ENCODE results near the gene TUBG1. TPM values are rescaled to one million over a fixed set of nuclear protein-coding genes. Genes with fewer than 3 reads are reported as not detected.

Gene TUBG1
- total and polyA plus RNA-seq, 2 of the 8 experiments (the other 6 are each of a cell fraction or from before 2014, with no cell fraction given), result 109 to 208 TPM

DNA sequence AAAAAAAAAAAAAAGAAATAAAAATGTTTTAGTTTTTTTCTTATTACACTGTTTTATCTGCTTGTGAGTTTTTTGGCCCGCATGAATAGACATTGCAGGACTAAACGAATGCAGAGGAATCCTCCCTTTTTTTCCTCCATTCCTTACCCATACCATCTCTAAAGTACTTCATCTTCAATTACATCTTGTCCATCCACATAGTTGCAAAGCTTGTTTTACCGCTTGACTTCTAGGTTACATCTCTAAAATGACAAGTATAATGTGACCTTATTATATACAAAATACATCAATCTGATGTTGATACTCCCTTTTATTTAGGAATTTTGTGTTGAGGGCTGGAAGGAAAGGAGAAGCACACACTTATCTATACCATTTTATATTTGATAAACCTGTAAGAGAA lies 13.1 kb upstream of the TUBG1 start:
- no peak overlapping the region for H2AK5ac ChIP-seq (ENCODE audit: low read depth, low read length)
- H4K5ac ChIP-seq (ENCODE audit: insufficient read length, low read depth, low read length), result no peak overlapping the region
- H3K56ac ChIP-seq (replicated peaks; ENCODE audit: insufficient read length, low read depth, low read length), result no peak overlapping the region
- H2BK120ac ChIP-seq (replicated peaks; ENCODE audit: low read depth, low read length), result no peak overlapping the region
- ChIA-PET CTCF (ENCODE audit: partially characterized antibody) (interaction anchor here (0.6 to 3.0 kb wide), 7 partner anchors 12 to 211 kb away, joined by 3 to 13 read pairs (median 3); partner anchors contain the start of genes PSMC3IP and RETREG3), POLR2A (ENCODE audit: partially characterized antibody) (interaction anchor here (1.0 to 1.8 kb wide), 3 partner anchors 10 to 167 kb away, joined by 3 to 5 read pairs (median 4); partner anchors contain the start of gene PSMC3IP)
- FAIRE-seq (no peak), DNase-seq (ENCODE audit: low read depth in 1 of 2, low spot score in 2 of 2) (no peak)
- H2BK5ac ChIP-seq (ENCODE audit: low read depth, low read length), result no peak overlapping the region
- peaks cover 0 to 5% (median under 1%) of the 10 kb centered on the region in 4 experiments; a peak in 1 of 8 replicates for H3K36me3 ChIP-seq (ENCODE audit: control insufficient read depth in 2 of 4, insufficient read depth in 4 of 4, low read length in 3 of 4)
- no peak overlapping the region for H4K91ac ChIP-seq (replicated peaks; ENCODE audit: insufficient read length, low read length)
- peaks cover 2% of the 10 kb centered on the region; the same call in 1 of the 2 replicates for H3K79me1 ChIP-seq (ENCODE audit: low read depth, low read length)
- H3K23me2 ChIP-seq (ENCODE audit: low read depth, low read length), result no peaks in the 10 kb centered on the region
- no peak overlapping the region for H2BK20ac ChIP-seq (ENCODE audit: low read length)
- no peaks in the 10 kb centered on the region for H3K9me3 ChIP-seq (ENCODE audit: insufficient read depth in 2 of 2, low read depth in 1 of 2, low read length in 1 of 2)
- no peak overlapping the region for H3K4ac ChIP-seq (replicated peaks; ENCODE audit: insufficient read length, low read depth, low read length)
- H3K18ac ChIP-seq (ENCODE audit: extremely low read depth, low read length), result no peak overlapping the region
- H4K20me1 ChIP-seq (replicated peaks in 1 of 2; ENCODE audit: control insufficient read depth in 1 of 2, insufficient read depth in 2 of 2, low read length in 2 of 2), result peaks cover 0 to 1% of the 10 kb centered on the region in 2 experiments
- no peak overlapping the region for H2BK12ac ChIP-seq (ENCODE audit: low read depth, low read length)
- no peaks in the 10 kb centered on the region for H3K4me1 ChIP-seq (replicated peaks in 1 of 4; ENCODE audit: control insufficient read depth in 3 of 4, insufficient read depth in 4 of 4, low read length in 3 of 4)
- no peak overlapping the region for H3K14ac ChIP-seq (ENCODE audit: insufficient read length)
- H3K27me3 ChIP-seq (replicated peaks in 1 of 4; ENCODE audit: control insufficient read depth in 3 of 4, extremely low read depth in 1 of 4, insufficient read depth in 3 of 4, low read length in 3 of 4), result no peaks in the 10 kb centered on the region
- no peak overlapping the region for H3K4me3 ChIP-seq (ENCODE audit: extremely low read depth in 1 of 4, insufficient read depth in 2 of 4, low read depth in 3 of 4, low read length in 4 of 4)
- H3K23ac ChIP-seq (ENCODE audit: insufficient read length), result no peak overlapping the region
- WGBS, 2 experiments (ENCODE audit: extremely low coverage in 1 of 2, insufficient coverage in 1 of 2, insufficient read length in 1 of 2, insufficient replicate concordance in 2 of 2, low coverage in 1 of 2, low lambda C conversion rate in 2 of 2, missing lambda C conversion rate in 1 of 2), result 94% methylated on average over 3 of the region's 3 CpGs; no CpG with 5 or more reads in 1 of the 2 experiments
- H2AFZ ChIP-seq (ENCODE audit: low read length), result no peak overlapping the region
- no peak overlapping the region for H4K8ac ChIP-seq (ENCODE audit: extremely low read depth, insufficient read depth, low read length)
- no peak overlapping the region for H3K9ac ChIP-seq (replicated peaks in 1 of 4; ENCODE audit: extremely low read depth in 1 of 4, low read depth in 3 of 4, low read length in 3 of 4)
- H3K79me2 ChIP-seq (ENCODE audit: control insufficient read depth in 1 of 2, insufficient read depth in 2 of 2, low read length in 2 of 2), result peaks cover 0 to 20% of the 10 kb centered on the region in 2 experiments; a peak in 2 of 4 replicates
- no peak overlapping the region for H3K27ac ChIP-seq (ENCODE audit: low read depth, low read length)
- no peak overlapping the region for H2BK15ac ChIP-seq (ENCODE audit: low read length)
- no peak overlapping the region for H3K4me2 ChIP-seq (ENCODE audit: insufficient read depth in 1 of 2, low read depth in 2 of 2, low read length in 2 of 2)
- TF ChIP-seq HDAC2 (IDR thresholded peaks at IDR 0.05; ENCODE audit: borderline replicate concordance in 1 of 2, low read depth in 2 of 2, low read length in 2 of 2), result no peak
- TF ChIP-seq GABPA (IDR thresholded peaks at IDR 0.05; ENCODE audit: borderline replicate concordance, insufficient read depth, low read length), result no peak
- TF ChIP-seq, protein P1, sequence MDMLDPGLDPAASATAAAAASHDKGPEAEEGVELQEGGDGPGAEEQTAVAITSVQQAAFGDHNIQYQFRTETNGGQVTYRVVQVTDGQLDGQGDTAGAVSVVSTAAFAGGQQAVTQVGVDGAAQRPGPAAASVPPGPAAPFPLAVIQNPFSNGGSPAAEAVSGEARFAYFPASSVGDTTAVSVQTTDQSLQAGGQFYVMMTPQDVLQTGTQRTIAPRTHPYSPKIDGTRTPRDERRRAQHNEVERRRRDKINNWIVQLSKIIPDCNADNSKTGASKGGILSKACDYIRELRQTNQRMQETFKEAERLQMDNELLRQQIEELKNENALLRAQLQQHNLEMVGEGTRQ (IDR thresholded peaks at IDR 0.05; ENCODE audit: low read length), result no peak
- TF ChIP-seq NANOG (IDR thresholded peaks at IDR 0.05; ENCODE audit: insufficient read depth, low read depth, low read length, poor library complexity, severe bottlenecking), result no peak
- no peak for TF ChIP-seq TEAD4 (IDR thresholded peaks at IDR 0.05; ENCODE audit: low read depth, low read length)
- TF ChIP-seq TAF7 (optimal IDR thresholded peaks at IDR 0.05; ENCODE audit: borderline replicate concordance, low read depth, low read length), result no peak

Data from H1 (cell line).